HEK293 (cell line): ENCODE measurements around the gene EFCC1.

Experiments used
- CTCF ChIA-PET: fragments of 350-600 bp; formaldehyde crosslinking; extraction: SDS; loops from one replicate; lab custom pipeline; 2021; ENCODE audit warnings: antibody characterized with exemption; lab: Yijun Ruan, JAX
- POLR2A ChIA-PET: fragments of 300-600 bp; formaldehyde crosslinking; extraction: SDS; loops from one replicate; lab custom pipeline; 2020; ENCODE audit warnings: antibody characterized with exemption, inconsistent platforms; lab: Yijun Ruan, JAX
- H3K27ac ChIP-seq: fragments of 200-500 bp; sonication (Bioruptor generic); 2 replicates; pipeline ENCODE4 v1.5.1; 2014; ENCODE audit warnings: low read depth, low read length, control low read depth, inconsistent platforms; ENCODE audit errors: extremely low read depth
- H3K36me3 ChIP-seq, 2 experiments: fragments of 200-500 bp in 1 of 2; sonication (Bioruptor generic) in 1 of 2; 1 replicate in 1 of 2; 2 replicates in 1 of 2; pipeline ENCODE4 v1.5.1; 2014 to 2017; ENCODE audit warnings: inconsistent platforms in 2 of 2, low read length in 2 of 2; ENCODE audit not compliant: control insufficient read depth in 2 of 2, insufficient read depth in 1 of 2
- H3K4me1 ChIP-seq: fragments of 200-500 bp; sonication (Bioruptor generic); 2 replicates; pipeline ENCODE4 v1.5.1; 2014; ENCODE audit warnings: mild to moderate bottlenecking, low read length, inconsistent platforms; ENCODE audit not compliant: control insufficient read depth, insufficient read depth
- H3K4me3 ChIP-seq: 2 replicates; pipeline ENCODE4 v1.5.1; 2011; ENCODE audit warnings: low read depth, mild to moderate bottlenecking, control low read depth, low read length, moderate library complexity
- H3K9me3 ChIP-seq: fragments of 200-500 bp; sonication (Bioruptor generic); 2 replicates; pipeline ENCODE4 v1.5.1; 2014; ENCODE audit warnings: low read depth, low read length, inconsistent platforms; ENCODE audit not compliant: control insufficient read depth, insufficient read depth
- EGR2 ChIP-seq: fragments of 450-650 bp; formaldehyde crosslinking; IDR thresholded peaks from 2 replicates; pipeline ENCODE4 v1.5.1; 2016; ENCODE audit warnings: low read depth, missing biosample characterization, missing genetic modification characterization
- FEZF1 ChIP-seq: fragments of 450-650 bp; formaldehyde crosslinking; IDR thresholded peaks from 2 replicates; pipeline ENCODE4 v1.5.1; 2016; ENCODE audit warnings: missing biosample characterization, missing genetic modification characterization
- INSM2 ChIP-seq: fragments of 450-650 bp; formaldehyde crosslinking; IDR thresholded peaks from 2 replicates; pipeline ENCODE4 v1.5.1; 2016; ENCODE audit warnings: missing biosample characterization, missing genetic modification characterization
- KLF1 ChIP-seq: fragments of 450-650 bp; formaldehyde crosslinking; IDR thresholded peaks from 2 replicates; pipeline ENCODE4 v1.5.1; 2016; ENCODE audit warnings: missing biosample characterization, missing genetic modification characterization
- KLF10 ChIP-seq: fragments of 450-650 bp; IDR thresholded peaks from 2 replicates; pipeline ENCODE4 v1.5.1; 2018; ENCODE audit warnings: missing biosample characterization, mild to moderate bottlenecking, missing genetic modification characterization
- KLF7 ChIP-seq: fragments of 450-650 bp; formaldehyde crosslinking; IDR thresholded peaks from 2 replicates; pipeline ENCODE4 v1.5.1; 2016; ENCODE audit warnings: missing biosample characterization, missing genetic modification characterization, borderline replicate concordance
- OSR2 ChIP-seq: fragments of 450-650 bp; formaldehyde crosslinking; IDR thresholded peaks from 2 replicates; pipeline ENCODE4 v1.5.1; 2016; ENCODE audit warnings: missing biosample characterization, missing genetic modification characterization
- ZBTB10 ChIP-seq: fragments of 450-650 bp; formaldehyde crosslinking; IDR thresholded peaks from 2 replicates; pipeline ENCODE4 v1.5.1; 2016; ENCODE audit warnings: missing biosample characterization, missing genetic modification characterization
- ZBTB21 ChIP-seq: fragments of 450-650 bp; formaldehyde crosslinking; IDR thresholded peaks from 2 replicates; pipeline ENCODE4 v1.5.1; 2017; ENCODE audit warnings: missing biosample characterization, missing genetic modification characterization
- ZEB2 ChIP-seq: fragments of 450-650 bp; formaldehyde crosslinking; IDR thresholded peaks from 2 replicates; pipeline ENCODE4 v1.5.1; 2016; ENCODE audit warnings: missing biosample characterization, missing genetic modification characterization
- ZNF133 ChIP-seq: fragments of 450-650 bp; formaldehyde crosslinking; IDR thresholded peaks from 2 replicates; pipeline ENCODE4 v1.5.1; 2016; ENCODE audit warnings: missing biosample characterization, missing genetic modification characterization
- ZNF140 ChIP-seq: fragments of 450-650 bp; formaldehyde crosslinking; IDR thresholded peaks from 2 replicates; pipeline ENCODE4 v1.5.1; 2016; ENCODE audit warnings: missing biosample characterization, missing genetic modification characterization
- ZNF18 ChIP-seq: fragments of 450-650 bp; formaldehyde crosslinking; IDR thresholded peaks from 2 replicates; pipeline ENCODE4 v1.5.1; 2016; ENCODE audit warnings: missing biosample characterization, missing genetic modification characterization
- ZNF23 ChIP-seq: fragments of 450-650 bp; formaldehyde crosslinking; IDR thresholded peaks from 2 replicates; pipeline ENCODE4 v1.5.1; 2016; ENCODE audit warnings: missing biosample characterization, missing genetic modification characterization, borderline replicate concordance
- ZNF274 ChIP-seq, 2 experiments: fragments of 200-500 bp in 1 of 2; fragments of 450-650 bp in 1 of 2; sonication (Bioruptor generic) in 1 of 2; formaldehyde crosslinking in 1 of 2; IDR thresholded peaks; 2 replicates each; pipeline versions ENCODE4 v1.5.1 to v1.6.1; 2014 to 2016; ENCODE audit warnings: borderline replicate concordance in 1 of 2, inconsistent platforms in 1 of 2, low read length in 1 of 2, missing biosample characterization in 1 of 2, missing genetic modification characterization in 1 of 2
- ZNF391 ChIP-seq: fragments of 450-650 bp; formaldehyde crosslinking; IDR thresholded peaks from 2 replicates; pipeline ENCODE4 v1.5.1; 2016; ENCODE audit warnings: low read depth, missing biosample characterization, missing genetic modification characterization, borderline replicate concordance
- ZNF488 ChIP-seq: fragments of 450-650 bp; formaldehyde crosslinking; IDR thresholded peaks from 2 replicates; pipeline ENCODE4 v1.5.1; 2016; ENCODE audit warnings: missing biosample characterization, missing genetic modification characterization
- ZNF513 ChIP-seq: fragments of 450-650 bp; IDR thresholded peaks from 2 replicates; pipeline ENCODE4 v1.5.1; 2018; ENCODE audit warnings: missing biosample characterization, missing genetic modification characterization
- ZNF529 ChIP-seq: fragments of 450-650 bp; formaldehyde crosslinking; IDR thresholded peaks from 2 replicates; pipeline ENCODE4 v1.5.1; 2017; ENCODE audit warnings: missing genetic modification characterization, missing biosample characterization; ENCODE audit not compliant: insufficient replicate concordance
- ZNF670 ChIP-seq: fragments of 450-650 bp; formaldehyde crosslinking; IDR thresholded peaks from 2 replicates; pipeline ENCODE4 v1.5.1; 2016; ENCODE audit warnings: missing biosample characterization, missing genetic modification characterization, low read depth
- ZNF677 ChIP-seq: fragments of 450-650 bp; IDR thresholded peaks from 2 replicates; pipeline ENCODE4 v1.5.0; 2018; ENCODE audit warnings: missing biosample characterization, mild to moderate bottlenecking, missing genetic modification characterization, moderate library complexity
- ZNF76 ChIP-seq: fragments of 450-650 bp; formaldehyde crosslinking; IDR thresholded peaks from 2 replicates; pipeline ENCODE4; 2016; ENCODE audit warnings: low read depth, missing biosample characterization, missing genetic modification characterization, borderline replicate concordance
- ZSCAN16 ChIP-seq: fragments of 450-650 bp; formaldehyde crosslinking; IDR thresholded peaks from 2 replicates; pipeline ENCODE4 v1.5.1; 2016; ENCODE audit warnings: missing biosample characterization, missing genetic modification characterization

The EFCC1 gene

GRCh38 chr3:129017484-129017899 is 16.4 kb downstream of the EFCC1 start:
- POLR2A ChIA-PET = no interaction called here
- no peaks in the 10 kb centered on the region for H3K9me3 ChIP-seq
- TF ChIP-seq ZSCAN16 (tag by site-specific recombination) (no peak), OSR2 (tag by site-specific recombination) (no peak), KLF1 (tag by site-specific recombination) (no peak)
- TF ChIP-seq, all 188 proteins: peak for 0
- no peak overlapping the region for H3K27ac ChIP-seq
- H3K4me3 ChIP-seq = no peak overlapping the region
- H3K36me3 ChIP-seq = no peaks in the 10 kb centered on the region
- H3K4me1 ChIP-seq = no peaks in the 10 kb centered on the region
- CTCF ChIA-PET = interaction anchor here (1.9 to 3.5 kb wide), 2 partner anchors 10 to 47 kb away, joined by 16 to 22 read pairs; no protein-coding TSS in a partner anchor

- no peak for TF ChIP-seq ZNF670 (tag by site-specific recombination)
- TF ChIP-seq ZEB2 = no peak
- TF ChIP-seq KLF7 = no peak
- TF ChIP-seq ZNF140 (tag by site-specific recombination) = no peak
- TF ChIP-seq ZNF677 (tag by site-specific recombination) = no peak
- no peak for TF ChIP-seq ZBTB10 (tag by site-specific recombination)
- no peak for TF ChIP-seq ZNF76
- no peak for TF ChIP-seq FEZF1
- TF ChIP-seq ZBTB21 = no peak
- TF ChIP-seq ZNF488 (tag by site-specific recombination) = no peak
- no peak for TF ChIP-seq ZNF23 (tag by site-specific recombination)
- TF ChIP-seq KLF10 (tag by site-specific recombination) = no peak
- TF ChIP-seq ZNF391 (tag by site-specific recombination) = no peak
- TF ChIP-seq ZNF529 = no peak
- no peak for TF ChIP-seq INSM2 (tag by site-specific recombination)
- no peak for TF ChIP-seq ZNF18
- TF ChIP-seq ZNF133 (tag by site-specific recombination) = no peak
- no peak for TF ChIP-seq ZNF274 (IDR thresholded peaks at IDR 0.05; ENCODE audit: low read length)
- TF ChIP-seq ZNF274 (tag by site-specific recombination; IDR thresholded peaks at IDR 0.05; ENCODE audit: borderline replicate concordance) = no peak
- no peak for TF ChIP-seq ZNF513 (tag by site-specific recombination)
- TF ChIP-seq EGR2 (tag by site-specific recombination) = no peak
- TF ChIP-seq, all 188 proteins: peak for 0
- Histone ChIP-seq H3K27ac (no peak overlapping the region), H3K9me3 (no peaks in the 10 kb centered on the region), H3K36me3 (no peaks in the 10 kb centered on the region), H3K4me1 (no peaks in the 10 kb centered on the region), H3K4me3 (no peak overlapping the region)
- POLR2A ChIA-PET = no interaction called here
- CTCF ChIA-PET = interaction anchor here (0.6 to 3.5 kb wide), 2 partner anchors 48 to 58 kb away, joined by 3 to 16 read pairs; no protein-coding TSS in a partner anchor
These were observed 17.2 kb downstream of the EFCC1 start for GRCh38 chr3:129018271-129018670.
